ENCODE results near the gene TBC1D32.
"Not testable (repeated sequence)": the region's sequence is repeated elsewhere in the genome, so short reads cannot be mapped to it uniquely, and the experiment has no call there.

TBC1D32 gene, protein sequence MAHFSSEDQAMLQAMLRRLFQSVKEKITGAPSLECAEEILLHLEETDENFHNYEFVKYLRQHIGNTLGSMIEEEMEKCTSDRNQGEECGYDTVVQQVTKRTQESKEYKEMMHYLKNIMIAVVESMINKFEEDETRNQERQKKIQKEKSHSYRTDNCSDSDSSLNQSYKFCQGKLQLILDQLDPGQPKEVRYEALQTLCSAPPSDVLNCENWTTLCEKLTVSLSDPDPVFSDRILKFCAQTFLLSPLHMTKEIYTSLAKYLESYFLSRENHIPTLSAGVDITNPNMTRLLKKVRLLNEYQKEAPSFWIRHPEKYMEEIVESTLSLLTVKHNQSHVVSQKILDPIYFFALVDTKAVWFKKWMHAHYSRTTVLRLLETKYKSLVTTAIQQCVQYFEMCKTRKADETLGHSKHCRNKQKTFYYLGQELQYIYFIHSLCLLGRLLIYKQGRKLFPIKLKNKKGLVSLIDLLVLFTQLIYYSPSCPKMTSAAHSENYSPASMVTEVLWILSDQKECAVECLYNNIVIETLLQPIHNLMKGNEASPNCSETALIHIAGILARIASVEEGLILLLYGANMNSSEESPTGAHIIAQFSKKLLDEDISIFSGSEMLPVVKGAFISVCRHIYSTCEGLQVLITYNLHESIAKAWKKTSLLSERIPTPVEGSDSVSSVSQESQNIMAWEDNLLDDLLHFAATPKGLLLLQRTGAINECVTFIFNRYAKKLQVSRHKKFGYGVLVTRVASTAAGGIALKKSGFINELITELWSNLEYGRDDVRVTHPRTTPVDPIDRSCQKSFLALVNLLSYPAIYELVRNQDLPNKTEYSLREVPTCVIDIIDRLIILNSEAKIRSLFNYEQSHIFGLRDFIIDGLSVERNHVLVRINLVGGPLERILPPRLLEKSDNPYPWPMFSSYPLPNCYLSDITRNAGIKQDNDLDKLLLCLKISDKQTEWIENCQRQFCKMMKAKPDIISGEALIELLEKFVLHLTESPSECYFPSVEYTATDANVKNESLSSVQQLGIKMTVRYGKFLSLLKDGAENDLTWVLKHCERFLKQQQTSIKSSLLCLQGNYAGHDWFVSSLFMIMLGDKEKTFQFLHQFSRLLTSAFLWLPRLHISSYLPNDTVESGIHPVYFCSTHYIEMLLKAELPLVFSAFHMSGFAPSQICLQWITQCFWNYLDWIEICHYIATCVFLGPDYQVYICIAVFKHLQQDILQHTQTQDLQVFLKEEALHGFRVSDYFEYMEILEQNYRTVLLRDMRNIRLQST

DNA sequence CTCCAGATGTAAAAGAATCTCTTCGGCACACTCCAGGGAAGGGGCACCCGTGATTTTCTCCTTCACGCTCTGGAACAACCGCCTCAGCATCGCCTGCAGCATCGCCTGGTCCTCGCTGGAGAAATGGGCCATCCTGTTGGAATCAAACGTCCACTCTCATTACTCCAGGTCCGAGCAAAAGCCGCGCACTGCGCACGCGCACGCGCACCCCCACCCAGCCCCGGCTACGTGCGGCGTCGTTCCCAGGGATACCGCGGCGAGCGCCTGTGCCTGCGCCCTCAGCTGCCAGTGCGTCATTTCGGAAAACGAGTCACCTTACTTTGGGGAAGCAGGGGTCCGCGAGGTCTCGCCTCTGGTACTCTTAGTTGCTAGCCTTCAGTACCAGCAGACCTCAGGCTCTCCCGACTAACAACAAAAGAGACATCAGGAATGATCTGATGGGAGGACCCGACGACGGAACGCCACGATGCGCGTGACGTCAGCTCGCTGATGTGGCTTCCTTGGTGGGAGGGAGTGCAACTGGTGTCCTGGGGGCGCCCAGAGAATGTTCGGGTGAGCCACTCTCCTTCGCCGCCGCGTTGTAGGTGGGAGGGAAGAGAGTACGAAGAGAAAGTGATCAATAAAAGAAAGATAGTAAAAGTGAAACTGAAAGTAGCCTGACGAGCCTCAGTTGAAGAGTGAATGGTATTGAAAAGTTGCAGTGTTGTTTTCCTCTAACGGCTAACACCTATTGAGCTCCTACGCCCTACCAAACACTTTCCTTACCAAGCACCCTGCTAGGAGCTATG, at the start of gene TBC1D32:
Gene TBC1D32, minus strand, starts transcription at position 182 of the 788 bp plus-strand sequence. Its CDS starts 50 bp downstream, at position 132.
- peak; percentile 84 for DNase-seq (ENCODE audit: low read depth)

DNA sequence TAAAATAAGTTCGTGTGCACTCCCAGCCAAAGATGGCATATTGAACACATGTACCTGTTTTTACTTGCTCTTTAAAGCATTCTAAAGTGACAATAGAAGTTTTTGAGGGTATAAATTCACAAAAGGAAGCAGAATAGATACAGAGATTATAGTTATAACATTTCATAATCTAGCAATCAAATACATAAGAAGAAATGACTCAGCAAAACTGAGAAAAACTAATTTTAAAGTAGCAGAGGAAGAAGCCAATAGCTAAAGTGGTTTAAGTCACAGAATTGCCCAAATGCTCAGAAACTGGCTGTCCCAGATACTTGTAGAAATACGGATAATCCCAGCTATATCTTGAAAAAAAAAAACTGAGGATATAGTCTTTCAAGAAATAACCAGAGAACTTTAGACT, 49.2 kb upstream of the TBC1D32 start:
- no peak for DNase-seq (ENCODE audit: low read depth)

DNA sequence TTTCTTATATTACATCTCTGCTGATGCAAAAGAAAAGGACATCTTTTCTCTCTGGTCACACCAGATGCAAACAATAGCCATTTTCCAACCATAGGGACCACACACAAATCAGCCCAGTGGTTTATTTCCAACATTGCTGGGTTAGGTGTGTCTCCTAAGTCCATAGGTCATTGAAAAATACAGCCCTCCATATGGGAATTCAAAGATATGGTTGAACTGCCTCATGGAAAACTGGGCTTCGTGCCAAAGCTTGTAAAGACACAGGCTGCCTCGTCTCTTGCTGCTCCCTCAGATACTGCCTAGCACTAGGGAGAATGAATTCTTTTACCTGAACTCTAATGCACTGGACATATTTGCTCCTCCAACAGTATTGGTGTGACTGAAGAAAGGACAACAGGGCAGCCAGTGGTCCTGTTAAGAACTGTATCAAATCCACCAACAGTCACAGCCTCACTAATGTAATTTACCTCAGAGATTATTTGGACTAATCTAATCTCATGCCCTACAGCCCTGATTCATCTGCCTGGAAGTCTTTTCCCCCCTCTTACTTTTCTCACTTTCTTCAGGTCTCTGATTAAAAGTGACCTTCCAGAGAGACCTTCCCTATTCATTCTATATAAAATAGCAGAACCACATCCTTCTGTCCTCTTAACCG, 48.3 kb upstream of the TBC1D32 start:
- no peak for DNase-seq (ENCODE audit: low read depth)

DNA sequence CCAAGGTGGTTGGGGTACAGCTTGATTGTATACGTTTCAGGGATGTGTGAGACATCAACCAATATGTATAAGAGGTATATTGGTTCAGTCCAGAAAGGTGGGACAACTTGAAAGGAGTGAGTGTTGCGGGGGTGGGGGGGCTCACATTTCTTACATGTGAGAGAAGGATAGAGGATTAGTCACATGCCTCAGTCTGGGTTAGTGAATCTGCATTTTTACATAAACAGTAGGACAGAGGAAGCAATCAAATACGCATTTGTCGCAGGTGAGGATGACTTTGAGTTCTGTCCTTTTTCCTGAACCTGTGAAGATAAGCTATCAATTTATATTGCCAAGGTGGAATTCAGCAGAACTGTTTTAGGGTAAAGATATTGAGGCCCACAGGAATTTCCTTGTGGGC, 42.1 kb upstream of the TBC1D32 start:
- DNase-seq (ENCODE audit: low read depth), result no peak

DNA sequence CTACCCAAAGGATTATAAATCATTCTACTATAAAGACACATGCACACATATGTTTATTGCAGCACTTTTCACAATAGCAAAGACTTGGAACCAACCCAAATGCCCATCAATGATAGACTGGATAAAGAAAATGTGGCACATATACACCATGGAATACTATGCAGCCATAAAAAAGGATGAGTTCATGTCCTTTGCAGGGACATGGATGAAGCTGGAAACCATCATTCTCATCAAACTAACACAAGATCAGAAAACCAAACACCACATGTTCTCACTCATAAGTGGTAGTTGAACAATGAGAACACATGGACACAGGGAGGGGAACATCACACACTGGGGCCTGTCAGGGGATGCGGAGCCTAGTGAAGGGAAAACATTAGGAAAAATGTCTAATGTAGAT, 39.9 kb upstream of the TBC1D32 start:
- DNase-seq (ENCODE audit: low read depth), result not testable (repeated sequence)

DNA sequence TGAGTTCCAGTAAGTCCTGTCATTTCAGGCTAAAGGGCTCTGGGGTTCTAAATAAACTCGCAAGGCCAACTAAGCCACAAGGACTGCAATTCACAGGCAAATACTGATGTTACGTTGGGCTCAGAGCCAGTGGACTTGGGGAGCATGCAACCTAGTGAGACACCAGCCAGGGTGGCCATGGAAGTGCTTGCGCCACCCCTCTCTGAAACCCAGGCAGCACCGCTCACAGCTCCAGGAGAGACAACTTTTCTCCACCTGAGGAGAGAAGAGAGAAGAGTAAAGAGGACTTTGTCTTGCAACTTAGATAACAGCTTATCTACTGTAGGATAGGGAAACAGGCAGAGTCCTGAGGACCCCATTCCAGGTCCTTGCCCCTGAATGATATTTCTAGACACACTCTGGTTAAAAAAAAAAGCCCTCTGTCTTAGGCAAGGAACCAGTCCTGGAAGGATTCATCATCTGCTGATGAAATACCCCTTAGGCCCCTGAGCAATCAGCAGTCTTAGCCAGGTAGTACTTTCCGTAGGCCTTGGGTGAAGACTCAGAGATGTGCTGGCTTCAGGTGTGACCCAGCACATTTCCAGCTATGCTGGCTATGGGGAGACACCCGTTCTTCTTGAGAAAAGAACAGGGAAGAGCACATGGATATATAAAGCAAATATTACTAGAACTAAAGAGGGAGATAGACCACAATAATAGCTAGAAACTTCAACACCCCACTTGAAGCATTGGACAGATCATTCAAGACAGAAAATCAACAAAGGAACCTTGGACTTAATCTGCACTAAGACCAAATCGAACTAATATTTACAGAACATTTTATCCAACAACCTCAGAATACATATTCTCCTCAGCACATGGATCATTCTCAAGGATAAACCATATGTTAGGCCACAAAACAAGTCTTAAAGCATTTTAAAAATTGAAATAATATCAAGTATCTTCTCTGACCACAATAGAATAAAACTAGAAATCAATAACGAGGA, 31.5 kb upstream of the TBC1D32 start:
- no peak for DNase-seq (ENCODE audit: low read depth)

DNA sequence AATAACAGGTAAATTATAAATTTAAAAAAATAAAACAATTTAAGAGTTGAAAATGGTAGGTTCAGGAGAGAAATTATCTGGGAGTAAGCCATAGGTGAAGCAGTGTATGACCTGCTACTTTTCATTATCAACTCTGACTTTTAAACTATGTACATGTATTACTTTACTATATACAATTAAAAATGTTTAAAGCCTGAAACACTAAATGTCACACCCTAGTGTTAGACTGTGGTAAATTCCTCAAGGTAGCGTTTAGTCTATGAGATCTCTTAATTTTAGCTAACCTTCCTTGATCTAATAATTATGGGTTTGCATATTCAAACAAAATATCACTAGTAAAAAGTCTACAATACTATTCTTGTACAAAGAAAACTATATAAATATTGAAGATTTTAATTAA, 22.3 kb upstream of the TBC1D32 start:
- no peak for DNase-seq (ENCODE audit: low read depth)

DNA sequence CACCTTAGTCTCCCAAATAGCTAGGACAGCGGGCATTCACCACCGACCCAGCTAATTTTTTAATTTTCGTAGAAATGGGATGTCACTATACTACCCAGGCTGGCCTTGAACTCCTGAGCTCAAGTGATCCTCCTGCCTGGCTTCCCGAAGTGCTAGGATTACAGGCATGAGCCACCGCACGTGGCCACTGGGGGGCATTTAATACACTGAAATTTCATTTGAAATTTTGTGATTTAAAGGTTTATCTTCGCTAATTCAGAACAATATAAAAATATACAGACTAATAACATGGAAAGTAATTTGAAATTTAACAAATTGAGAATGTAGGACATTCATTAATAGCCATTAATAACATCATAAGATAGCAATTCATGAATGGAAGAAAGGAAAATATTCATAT, 20.5 kb upstream of the TBC1D32 start:
- DNase-seq (ENCODE audit: low read depth), result no peak

DNA sequence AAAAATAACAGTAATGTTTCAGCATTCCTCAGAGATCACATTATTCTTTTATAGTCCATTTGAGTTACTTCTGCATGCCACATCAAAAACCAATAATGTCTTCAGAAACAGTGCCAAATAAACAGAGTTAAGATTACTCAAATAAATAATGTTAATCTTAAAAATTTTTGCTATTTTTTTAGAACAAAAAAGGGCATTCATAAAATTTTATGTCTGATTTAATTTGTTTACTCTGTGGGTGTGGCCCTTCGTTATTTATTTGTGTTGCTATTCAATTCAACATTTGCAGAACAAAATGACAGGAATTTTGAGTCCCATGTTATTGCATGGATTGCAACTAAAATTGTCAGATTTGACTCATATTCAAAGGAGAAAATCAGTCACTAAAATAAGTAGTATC, 18.7 kb upstream of the TBC1D32 start:
- DNase-seq (ENCODE audit: low read depth), result no peak

DNA sequence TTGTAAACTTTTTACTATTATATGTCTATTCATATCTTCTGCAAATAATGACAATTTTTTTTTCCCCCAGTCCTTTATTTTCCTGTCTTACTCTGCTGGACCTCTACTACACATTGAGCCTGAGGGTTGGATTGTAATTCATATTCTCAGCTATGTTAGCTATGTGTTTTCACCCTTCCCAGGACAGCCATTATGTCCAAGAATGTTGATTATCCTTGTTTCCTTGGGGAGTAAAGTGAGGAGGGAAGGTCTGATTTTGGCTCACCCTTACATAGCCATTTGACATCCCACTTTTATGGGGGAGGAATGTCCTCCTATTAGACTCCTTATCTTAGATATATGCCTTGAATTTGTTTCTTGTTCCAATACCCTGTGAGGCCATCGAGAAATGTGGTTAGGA, 17.6 kb upstream of the TBC1D32 start:
- DNase-seq (ENCODE audit: low read depth), result no peak

DNA sequence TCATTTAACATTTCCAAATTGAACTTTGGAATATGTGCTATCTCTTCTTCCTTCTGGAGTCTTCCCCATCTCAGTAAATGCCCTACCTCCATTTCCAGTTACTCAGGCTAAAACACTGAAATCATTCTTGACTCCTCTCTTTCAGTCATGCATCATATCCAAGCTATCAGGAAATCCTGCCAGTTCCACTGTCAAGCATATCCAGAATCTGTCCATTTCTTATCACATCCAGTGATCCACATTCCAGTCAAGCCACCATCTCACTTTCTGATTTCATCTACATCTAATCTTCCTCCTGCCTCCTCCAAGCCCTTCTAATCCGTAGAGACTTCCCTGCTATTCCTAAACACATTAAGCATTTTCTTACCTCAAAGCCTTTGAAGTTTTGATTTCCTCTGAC, 15.3 kb upstream of the TBC1D32 start:
- no peak for DNase-seq (ENCODE audit: low read depth)

DNA sequence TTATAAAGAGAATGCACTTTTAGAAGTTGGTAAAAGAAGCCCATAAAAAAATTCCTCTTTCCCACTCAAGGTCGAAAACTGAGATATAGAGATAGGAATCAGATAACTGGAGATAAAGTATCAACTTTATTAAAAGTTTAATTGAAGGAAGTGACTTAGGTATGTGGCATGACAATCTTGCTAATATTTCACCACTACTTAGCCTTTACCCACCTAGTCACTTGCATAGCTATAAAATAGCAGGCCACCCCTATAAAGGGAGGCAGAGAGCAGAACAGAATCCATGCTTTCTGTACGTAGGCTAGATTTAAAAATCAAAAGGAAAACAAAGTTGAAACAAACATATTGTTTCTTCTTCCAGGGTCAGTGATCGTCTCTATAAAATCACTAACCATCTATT, 13.2 kb upstream of the TBC1D32 start:
- no peak for DNase-seq (ENCODE audit: low read depth)

DNA sequence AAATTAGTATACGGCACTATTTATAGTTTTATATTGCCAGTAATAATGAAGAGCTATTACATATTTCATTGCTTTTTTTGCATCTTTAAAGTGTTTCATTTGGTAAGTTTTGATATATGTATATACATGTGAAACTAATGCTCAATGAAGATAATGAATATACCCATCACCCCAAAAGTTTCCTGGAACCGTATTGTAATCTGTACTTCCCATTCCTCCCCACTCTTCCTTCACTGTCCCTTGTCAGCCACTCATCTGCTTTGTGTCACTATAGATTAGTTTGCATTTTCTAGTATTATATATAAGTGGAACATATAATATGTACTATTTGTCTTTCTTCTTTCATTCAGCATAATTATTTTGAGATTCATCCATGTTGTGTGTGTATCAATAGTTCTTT, 10.3 kb upstream of the TBC1D32 start:
- DNase-seq (ENCODE audit: low read depth), result no peak

DNA sequence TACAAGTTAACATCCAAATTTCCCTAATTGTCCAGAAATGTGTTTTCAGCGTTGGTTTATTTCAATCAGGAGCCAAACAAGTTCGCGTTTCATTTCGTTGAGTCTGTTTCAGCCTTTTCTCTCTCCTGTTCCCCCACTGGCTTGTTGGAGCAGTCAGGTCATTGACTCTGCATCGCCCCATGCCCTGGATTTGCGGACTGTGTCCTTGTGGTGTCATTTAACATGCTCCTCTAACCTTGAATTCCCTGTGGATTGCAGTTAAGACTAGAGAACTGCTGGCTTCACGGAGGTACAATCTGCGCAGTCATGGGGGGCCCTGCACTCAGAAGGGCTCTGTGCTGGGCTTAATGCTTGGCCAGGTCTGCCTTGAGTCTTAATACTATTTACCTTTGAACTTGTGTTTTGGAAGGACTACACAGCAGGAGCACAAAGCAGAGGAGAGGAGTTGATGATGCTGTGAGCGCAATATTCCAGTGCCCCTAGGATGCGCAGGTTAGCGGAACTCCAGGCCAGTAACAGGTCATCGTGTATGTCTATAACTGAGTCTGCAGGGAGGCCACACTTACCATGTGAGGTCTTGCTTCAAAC, 5.5 kb upstream of the TBC1D32 start:
- no peak for DNase-seq (ENCODE audit: low read depth)

DNA sequence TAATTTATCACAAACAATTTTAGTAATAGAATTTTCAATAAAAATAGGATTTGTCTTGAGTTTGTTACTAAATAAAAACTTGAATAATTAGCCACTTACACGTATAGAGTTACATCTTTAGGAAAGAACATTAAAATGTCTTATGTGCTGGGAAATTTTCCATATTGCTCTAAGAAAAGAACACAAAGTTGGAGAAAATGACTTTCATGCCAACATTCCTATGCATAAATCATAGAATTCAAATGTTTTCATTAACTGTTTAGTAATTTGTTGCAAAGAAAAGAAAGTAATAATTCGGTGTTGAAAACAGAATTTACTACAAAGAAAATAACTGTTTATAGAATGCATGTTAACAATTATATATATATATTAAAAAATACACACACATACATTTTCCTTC, 4.7 kb upstream of the TBC1D32 start:
- no peak for DNase-seq (ENCODE audit: low read depth)

DNA sequence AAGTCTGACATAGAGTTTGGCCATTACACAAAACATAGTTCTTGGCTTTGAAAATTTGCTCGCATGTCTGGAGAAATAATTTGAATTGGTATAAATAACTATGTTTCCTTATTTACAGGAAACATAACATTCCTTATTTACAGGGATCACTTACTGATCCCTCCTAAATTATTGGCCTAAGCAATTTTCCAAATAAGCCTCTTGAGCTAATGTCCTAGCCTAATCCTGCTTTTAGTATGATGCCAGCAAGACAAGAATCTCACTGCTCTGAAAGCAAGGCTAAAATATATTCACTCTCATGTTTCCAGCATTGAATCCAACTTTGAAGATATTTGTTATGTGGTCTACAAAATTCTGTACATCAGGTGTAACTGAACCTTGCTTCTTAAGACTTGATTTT, 4.1 kb upstream of the TBC1D32 start:
- DNase-seq (ENCODE audit: low read depth), result no peak

DNA sequence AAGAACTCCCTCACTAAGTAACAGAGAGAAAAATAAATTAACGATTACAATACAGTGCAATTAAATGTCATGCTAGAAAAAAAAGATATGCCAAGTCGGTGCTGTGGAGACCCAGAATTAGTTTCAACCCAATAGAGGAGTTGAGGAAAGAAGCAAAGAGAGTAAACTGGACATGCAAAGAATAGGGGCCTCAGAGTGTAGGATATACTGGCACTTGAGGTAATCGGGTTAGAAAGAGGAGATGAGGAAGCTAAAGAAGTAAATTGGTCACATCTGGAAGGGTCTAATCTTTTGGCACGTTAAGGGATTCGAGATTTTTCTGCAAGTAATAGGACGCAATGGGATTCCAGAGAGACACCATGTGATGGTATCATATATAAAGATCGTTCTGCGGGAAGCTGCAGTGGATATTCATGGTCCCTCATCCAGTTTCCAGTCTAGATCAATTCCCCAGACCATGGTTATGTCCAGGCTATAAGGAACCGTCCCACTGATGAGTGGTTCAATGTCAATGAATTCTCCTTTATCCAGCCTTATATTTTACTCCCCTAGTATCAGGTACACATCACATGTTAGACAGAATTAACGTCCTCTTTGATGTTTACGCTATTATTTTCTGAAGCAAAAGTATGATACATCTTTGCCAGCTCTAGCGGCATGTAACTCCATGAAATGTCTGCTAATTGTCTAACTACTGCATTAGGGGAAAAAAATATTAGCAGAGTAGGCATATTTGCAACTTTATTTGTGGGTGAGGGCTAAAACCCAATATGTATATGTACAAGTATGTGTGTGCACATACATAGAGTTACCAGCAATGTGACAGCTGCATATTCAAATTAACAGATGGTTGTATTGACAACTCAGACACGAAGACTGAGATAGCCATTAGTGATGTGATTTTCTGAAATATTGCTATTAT, 1.1 kb upstream of the TBC1D32 start:
- DNase-seq (ENCODE audit: low read depth), result no peak

DNA sequence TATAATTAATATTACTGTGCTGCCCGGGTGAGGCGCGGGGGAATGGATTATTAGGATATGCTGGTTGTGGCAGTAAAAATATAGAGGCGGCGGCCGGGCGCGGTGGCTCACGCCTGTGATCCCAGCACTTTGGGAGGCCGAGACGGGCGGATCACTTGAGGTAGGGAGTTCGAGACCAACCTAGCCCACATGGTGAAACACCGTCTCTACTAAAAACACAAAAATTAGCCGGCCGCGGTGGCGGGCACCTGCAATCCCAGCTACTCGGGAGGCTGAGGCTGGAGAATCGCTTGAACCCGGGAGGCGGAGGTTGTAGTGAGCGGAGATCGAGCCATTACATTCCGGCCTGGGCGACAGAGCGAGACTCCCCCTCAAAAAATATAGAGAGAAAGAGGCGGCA, 586 bp downstream of the TBC1D32 start:
- DNase-seq (ENCODE audit: low read depth), result not testable (repeated sequence)
